Measurements from ENCODE around the gene MYL7.

GRCh38 chr7:44111761-44112160 is 29.4 kb downstream of the MYL7 start:
- TF ChIP-seq, protein P1, sequence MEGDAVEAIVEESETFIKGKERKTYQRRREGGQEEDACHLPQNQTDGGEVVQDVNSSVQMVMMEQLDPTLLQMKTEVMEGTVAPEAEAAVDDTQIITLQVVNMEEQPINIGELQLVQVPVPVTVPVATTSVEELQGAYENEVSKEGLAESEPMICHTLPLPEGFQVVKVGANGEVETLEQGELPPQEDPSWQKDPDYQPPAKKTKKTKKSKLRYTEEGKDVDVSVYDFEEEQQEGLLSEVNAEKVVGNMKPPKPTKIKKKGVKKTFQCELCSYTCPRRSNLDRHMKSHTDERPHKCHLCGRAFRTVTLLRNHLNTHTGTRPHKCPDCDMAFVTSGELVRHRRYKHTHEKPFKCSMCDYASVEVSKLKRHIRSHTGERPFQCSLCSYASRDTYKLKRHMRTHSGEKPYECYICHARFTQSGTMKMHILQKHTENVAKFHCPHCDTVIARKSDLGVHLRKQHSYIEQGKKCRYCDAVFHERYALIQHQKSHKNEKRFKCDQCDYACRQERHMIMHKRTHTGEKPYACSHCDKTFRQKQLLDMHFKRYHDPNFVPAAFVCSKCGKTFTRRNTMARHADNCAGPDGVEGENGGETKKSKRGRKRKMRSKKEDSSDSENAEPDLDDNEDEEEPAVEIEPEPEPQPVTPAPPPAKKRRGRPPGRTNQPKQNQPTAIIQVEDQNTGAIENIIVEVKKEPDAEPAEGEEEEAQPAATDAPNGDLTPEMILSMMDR (IDR thresholded peaks at IDR 0.05; ENCODE audit: extremely low read depth in 1 of 2, insufficient read depth in 1 of 2, low read depth in 1 of 2, low read length in 2 of 2), result no peak
- no peak for TF ChIP-seq POLR2A (IDR thresholded peaks at IDR 0.05; ENCODE audit: low read depth, low read length)
- TF ChIP-seq, protein P2, sequence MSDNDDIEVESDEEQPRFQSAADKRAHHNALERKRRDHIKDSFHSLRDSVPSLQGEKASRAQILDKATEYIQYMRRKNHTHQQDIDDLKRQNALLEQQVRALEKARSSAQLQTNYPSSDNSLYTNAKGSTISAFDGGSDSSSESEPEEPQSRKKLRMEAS (IDR thresholded peaks at IDR 0.05; ENCODE audit: insufficient read depth, insufficient read length), result no peak

All from endothelial cell of umbilical vein (primary cell).